NB4 (cell line): Measurements from ENCODE around the gene STAC3.

Experiments
- DNase-seq: peaks from one replicate; pipeline ENCODE4 v3.0.0; 2010; ENCODE audit warnings: low read depth
- H3K4me3 ChIP-seq: one replicate; pipeline ENCODE4 v1.5.1; 2011; ENCODE audit warnings: mild to moderate bottlenecking, low read depth, low read length, moderate library complexity
- CTCF ChIP-seq: IDR thresholded peaks from one replicate; pipeline ENCODE4 v1.5.1; 2012; ENCODE audit warnings: low read depth, low read length
- MAX ChIP-seq: IDR thresholded peaks from 2 replicates; pipeline ENCODE4 v1.6.1; 2011; ENCODE audit warnings: low read depth, low read length
- MYC ChIP-seq: IDR thresholded peaks from 2 replicates; pipeline ENCODE4 v1.6.1; 2011; ENCODE audit warnings: low read depth, low read length
- POLR2A ChIP-seq: IDR thresholded peaks from 2 replicates; pipeline ENCODE4 v1.6.1; 2011; ENCODE audit warnings: mild to moderate bottlenecking; ENCODE audit not compliant: insufficient read length; ENCODE audit errors: extremely low read depth

The STAC3 gene

GRCh38 chr12:57241402-57242310 is 9.3 kb downstream of the STAC3 start:
- no peak overlapping the region for H3K4me3 ChIP-seq
- DNase-seq = no peak
- TF ChIP-seq POLR2A (no peak), MYC (no peak), MAX (no peak), CTCF (no peak)

- H3K4me3 ChIP-seq = no peak overlapping the region
- peak; percentile 62 for DNase-seq
- TF ChIP-seq MAX (no peak), POLR2A (no peak), CTCF (no peak), MYC (no peak)
Observed at GRCh38 chr12:57240926-57241401, 10.0 kb downstream of the STAC3 start.

GRCh38 chr12:57240066-57240921 is 10.7 kb downstream of the STAC3 start:
- TF ChIP-seq MAX = peak; percentile 42; the same call in 1 of the 2 replicates
- TF ChIP-seq MYC = no peak
- peak; percentile 2 for TF ChIP-seq CTCF
- H3K4me3 ChIP-seq = no peak overlapping the region
- DNase-seq = peak; percentile 62

- DNase-seq = no peak
Observed at GRCh38 chr12:57239587-57240065, 11.4 kb downstream of the STAC3 start.

More at GRCh38 chr12:57239587-57240065, 11.4 kb downstream of the STAC3 start:
- TF ChIP-seq POLR2A (no peak), MAX (no peak), CTCF (no peak), MYC (no peak)
- H3K4me3 ChIP-seq = no peak overlapping the region
